ENCODE measurements around the gene TCOF1. TPM values are rescaled to one million over a fixed set of nuclear protein-coding genes. Genes with fewer than 3 reads are reported as not detected.

The TCOF1 gene
- total and polyA plus RNA-seq, 2 donors (not counting 3 experiments of a cell fraction or from before 2014, with no cell fraction given) = 11.2 to 52.0 TPM

DNA sequence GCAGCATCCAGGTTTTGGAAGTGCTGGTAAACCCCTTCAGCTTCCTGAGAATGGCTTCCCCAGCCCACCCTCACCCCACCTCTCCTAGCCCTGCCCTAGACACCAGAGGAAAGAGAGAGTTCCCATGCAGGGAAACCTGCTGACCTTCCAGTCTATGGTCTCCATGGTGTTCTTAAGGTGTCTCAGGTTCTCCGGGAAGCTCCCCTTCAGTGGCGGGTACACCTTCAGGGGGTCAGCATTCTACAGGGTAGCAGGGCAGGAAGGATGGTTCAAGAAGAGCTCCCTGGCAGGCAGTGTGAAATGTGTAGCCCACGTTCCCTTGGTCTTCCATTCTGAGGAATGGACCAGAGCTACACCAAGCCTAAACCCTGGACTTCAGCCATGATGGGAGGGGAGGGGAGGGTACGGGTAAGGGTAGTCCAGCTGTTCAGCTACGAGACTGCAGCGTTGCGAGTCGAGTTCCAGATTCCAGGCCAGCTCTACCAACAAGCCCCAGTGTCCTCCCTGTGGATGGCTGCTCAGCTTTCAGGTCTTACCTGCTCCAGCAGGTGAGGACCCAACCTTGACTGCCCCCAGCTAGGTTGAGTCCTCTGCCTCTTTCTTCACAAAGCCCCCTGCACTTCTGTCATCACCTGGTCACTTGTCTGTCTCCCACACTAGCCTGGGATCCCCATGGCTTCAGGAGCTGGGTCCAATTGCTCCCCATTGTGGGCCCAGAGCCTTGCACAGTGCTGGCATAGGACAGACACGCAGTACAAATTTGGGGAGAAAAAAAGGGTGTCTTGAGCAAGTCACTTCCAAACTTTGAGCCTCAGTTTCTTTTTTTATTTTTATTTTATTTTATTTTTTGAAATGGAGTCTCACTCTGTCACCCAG lies 47.7 kb downstream of the TCOF1 start:
- Histone ChIP-seq H3K9me1 (replicated peaks; ENCODE audit: control insufficient read depth, extremely low read depth, insufficient read depth, low read length) (no peaks in the 10 kb centered on the region), H3K4me2 (ENCODE audit: insufficient read depth, low read length) (no peak overlapping the region), H3K4me3 (replicated peaks in 1 of 3; ENCODE audit: insufficient read depth in 1 of 3, low read depth in 1 of 3, low read length in 3 of 3) (no peak overlapping the region), H4K20me1 (replicated peaks; ENCODE audit: control insufficient read depth, extremely low read depth, insufficient read depth, low read length) (no peaks in the 10 kb centered on the region), H3K27me3 (ENCODE audit: control insufficient read depth in 2 of 2, insufficient read depth in 2 of 2, low read length in 2 of 2) (no peaks in the 10 kb centered on the region), H3K36me3 (ENCODE audit: control insufficient read depth in 2 of 2, extremely low read depth in 1 of 2, insufficient read depth in 2 of 2, low read length in 2 of 2) (peaks cover 0 to 5% of the 10 kb centered on the region in 2 experiments), H3K27ac (ENCODE audit: insufficient read depth, low read depth, low read length) (no peak overlapping the region), H3K9ac (replicated peaks; ENCODE audit: extremely low read depth, insufficient read depth, low read length) (no peak overlapping the region), H3K4me1 (ENCODE audit: control insufficient read depth, extremely low read depth, insufficient read depth, low read length) (peaks cover 3% of the 10 kb centered on the region), H3K9me3 (replicated peaks; ENCODE audit: control insufficient read depth, insufficient read depth, low read length) (no peaks in the 10 kb centered on the region), H2AFZ (ENCODE audit: low read depth, low read length) (no peak overlapping the region), H3K79me2 (ENCODE audit: control insufficient read depth, insufficient read depth, low read length) (no peaks in the 10 kb centered on the region)
- CTCF ChIA-PET = no interaction called here
- no TSS peak for BruUV-seq (replicated peaks)
- dilution Hi-C loops (cut with MboI; ENCODE audit: extremely low pct_ligation_motif_present, low sequenced_read_pairs) (no loop called here), intact Hi-C loops (cut with micrococcal nuclease) (no loop called here)
- FAIRE-seq (no peak), DNase-seq (ENCODE audit: low read depth, low spot score) (no peak)
- POLR2A ChIA-PET = no interaction called here
- TF ChIP-seq EZH2 (IDR thresholded peaks at IDR 0.05; ENCODE audit: borderline replicate concordance, low read depth, low read length, severe bottlenecking) (no peak), FOS (IDR thresholded peaks at IDR 0.05; ENCODE audit: borderline replicate concordance, insufficient read depth, low read length) (no peak), POLR2AphosphoS5 (IDR thresholded peaks at IDR 0.05; ENCODE audit: insufficient read depth, low read depth, low read length) (no peak), GATA2 (IDR thresholded peaks at IDR 0.05; ENCODE audit: insufficient read depth, insufficient read length, low read depth, low read length) (no peak), MYC (IDR thresholded peaks at IDR 0.05; ENCODE audit: low read depth, low read length) (no peak), JUN (IDR thresholded peaks at IDR 0.05; ENCODE audit: borderline replicate concordance, insufficient read depth, insufficient read length, low read depth) (no peak), POLR2A (IDR thresholded peaks at IDR 0.05; ENCODE audit: low read depth, low read length) (no peak)
- TF ChIP-seq, protein P1, sequence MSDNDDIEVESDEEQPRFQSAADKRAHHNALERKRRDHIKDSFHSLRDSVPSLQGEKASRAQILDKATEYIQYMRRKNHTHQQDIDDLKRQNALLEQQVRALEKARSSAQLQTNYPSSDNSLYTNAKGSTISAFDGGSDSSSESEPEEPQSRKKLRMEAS (IDR thresholded peaks at IDR 0.05; ENCODE audit: insufficient read depth, insufficient read length) = no peak
- TF ChIP-seq, protein P2, sequence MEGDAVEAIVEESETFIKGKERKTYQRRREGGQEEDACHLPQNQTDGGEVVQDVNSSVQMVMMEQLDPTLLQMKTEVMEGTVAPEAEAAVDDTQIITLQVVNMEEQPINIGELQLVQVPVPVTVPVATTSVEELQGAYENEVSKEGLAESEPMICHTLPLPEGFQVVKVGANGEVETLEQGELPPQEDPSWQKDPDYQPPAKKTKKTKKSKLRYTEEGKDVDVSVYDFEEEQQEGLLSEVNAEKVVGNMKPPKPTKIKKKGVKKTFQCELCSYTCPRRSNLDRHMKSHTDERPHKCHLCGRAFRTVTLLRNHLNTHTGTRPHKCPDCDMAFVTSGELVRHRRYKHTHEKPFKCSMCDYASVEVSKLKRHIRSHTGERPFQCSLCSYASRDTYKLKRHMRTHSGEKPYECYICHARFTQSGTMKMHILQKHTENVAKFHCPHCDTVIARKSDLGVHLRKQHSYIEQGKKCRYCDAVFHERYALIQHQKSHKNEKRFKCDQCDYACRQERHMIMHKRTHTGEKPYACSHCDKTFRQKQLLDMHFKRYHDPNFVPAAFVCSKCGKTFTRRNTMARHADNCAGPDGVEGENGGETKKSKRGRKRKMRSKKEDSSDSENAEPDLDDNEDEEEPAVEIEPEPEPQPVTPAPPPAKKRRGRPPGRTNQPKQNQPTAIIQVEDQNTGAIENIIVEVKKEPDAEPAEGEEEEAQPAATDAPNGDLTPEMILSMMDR (IDR thresholded peaks at IDR 0.05; ENCODE audit: extremely low read depth in 1 of 2, insufficient read depth in 1 of 2, low read depth in 1 of 2, low read length in 2 of 2) = no peak

Data from endothelial cell of umbilical vein (primary cell).